ENCODE data around the gene BCL2. TPM values are rescaled to one million over a fixed set of nuclear protein-coding genes. Genes with fewer than 3 reads are reported as not detected.
"Not testable (repeated sequence)": the region's sequence is repeated elsewhere in the genome, so short reads cannot be mapped to it uniquely, and the experiment has no call there.

Gene BCL2
- 0.07 TPM in 1 of 2 replicates, not detected in the other for total RNA-seq (2014; rRNA removed; shearing (Covaris generic))

- DNase-seq (ENCODE audit: low read depth): peak; percentile 26
These were observed at the start of gene BCL2 for GRCh38 chr18:63319383-63320122. Gene BCL2 (minus strand): TSS chr18:63319769.

- DNase-seq (ENCODE audit: low read depth): no peak
These were observed 49.0 kb upstream of the BCL2 start for GRCh38 chr18:63368611-63369010.

- DNase-seq (ENCODE audit: low read depth): peak; percentile 99
These were observed 47.7 kb upstream of the BCL2 start, which contains the start of gene KDSR for GRCh38 chr18:63367053-63367953. Gene KDSR (minus strand): TSS chr18:63367206. CDS start chr18:63367118, 88 bp downstream.

GRCh38 chr18:63366213-63367052 is 46.9 kb upstream of the BCL2 start:
- peak; percentile 87 for DNase-seq (ENCODE audit: low read depth)

- DNase-seq (ENCODE audit: low read depth): no peak
These were observed 46.3 kb upstream of the BCL2 start for GRCh38 chr18:63365876-63366212.

GRCh38 chr18:63363951-63364350 is 44.4 kb upstream of the BCL2 start:
- no peak for DNase-seq (ENCODE audit: low read depth)

- DNase-seq (ENCODE audit: low read depth): not testable (repeated sequence)
These were observed 43.9 kb upstream of the BCL2 start for GRCh38 chr18:63363420-63363819.

GRCh38 chr18:63356272-63356896 is 36.8 kb upstream of the BCL2 start:
- DNase-seq (ENCODE audit: low read depth): no peak

- DNase-seq (ENCODE audit: low read depth): no peak
These were observed 30.7 kb upstream of the BCL2 start for GRCh38 chr18:63350230-63350629.

- DNase-seq (ENCODE audit: low read depth): no peak
These were observed 29.1 kb upstream of the BCL2 start for GRCh38 chr18:63348508-63349136.

- no peak for DNase-seq (ENCODE audit: low read depth)
These were observed 27.1 kb upstream of the BCL2 start for GRCh38 chr18:63346480-63347183.

- DNase-seq (ENCODE audit: low read depth): no peak
These were observed 26.5 kb upstream of the BCL2 start for GRCh38 chr18:63346031-63346430.

- no peak for DNase-seq (ENCODE audit: low read depth)
These were observed 25.3 kb upstream of the BCL2 start for GRCh38 chr18:63344918-63345317.

GRCh38 chr18:63344263-63344662 is 24.7 kb upstream of the BCL2 start:
- no peak for DNase-seq (ENCODE audit: low read depth)

GRCh38 chr18:63342206-63342605 is 22.6 kb upstream of the BCL2 start:
- no peak for DNase-seq (ENCODE audit: low read depth)

- DNase-seq (ENCODE audit: low read depth): peak; percentile 34
These were observed 20.4 kb upstream of the BCL2 start for GRCh38 chr18:63339920-63340484.

- DNase-seq (ENCODE audit: low read depth): peak; percentile 78
These were observed 17.0 kb upstream of the BCL2 start for GRCh38 chr18:63336366-63337099.

- no peak for DNase-seq (ENCODE audit: low read depth)
These were observed 11.5 kb upstream of the BCL2 start for GRCh38 chr18:63331105-63331504.

GRCh38 chr18:63329431-63330145 is 10.0 kb upstream of the BCL2 start:
- DNase-seq (ENCODE audit: low read depth): no peak

Measured in M059J (cell line).